Ecto neural progenitor cell (in vitro differentiated cells): ENCODE results near the gene AUTS2.

Experiments used
- DNase-seq: peaks from one replicate; pipeline ENCODE4 v3.0.0-alpha.2; 2018; ENCODE audit warnings: low spot score

The AUTS2 gene

GRCh38 chr7:70470746-70471145, 872.5 kb downstream of the AUTS2 start:
- DNase-seq = no peak

- DNase-seq = no peak
These were observed 874.4 kb downstream of the AUTS2 start for GRCh38 chr7:70472601-70473237.

GRCh38 chr7:70474639-70475234, 876.5 kb downstream of the AUTS2 start:
- DNase-seq = no peak

- no peak for DNase-seq
These were observed 879.0 kb downstream of the AUTS2 start for GRCh38 chr7:70477036-70478010.

GRCh38 chr7:70479153-70480021, 881.1 kb downstream of the AUTS2 start:
- DNase-seq = no peak

- no peak for DNase-seq
These were observed 882.8 kb downstream of the AUTS2 start for GRCh38 chr7:70480927-70481569.

- no peak for DNase-seq
These were observed 883.4 kb downstream of the AUTS2 start for GRCh38 chr7:70481570-70482123.

- no peak for DNase-seq
These were observed 886.0 kb downstream of the AUTS2 start for GRCh38 chr7:70484255-70484654.

GRCh38 chr7:70486977-70487376, 888.7 kb downstream of the AUTS2 start:
- DNase-seq = no peak

GRCh38 chr7:70487428-70487827, 889.2 kb downstream of the AUTS2 start:
- no peak for DNase-seq

GRCh38 chr7:70487886-70488285, 889.6 kb downstream of the AUTS2 start:
- no peak for DNase-seq

- no peak for DNase-seq
These were observed 891.5 kb downstream of the AUTS2 start for GRCh38 chr7:70489813-70490212.

GRCh38 chr7:70492625-70493024, 894.4 kb downstream of the AUTS2 start:
- DNase-seq = no peak

GRCh38 chr7:70494225-70495032, 896.2 kb downstream of the AUTS2 start:
- DNase-seq = no peak

- DNase-seq = no peak
These were observed 896.7 kb downstream of the AUTS2 start for GRCh38 chr7:70495033-70495376.

- no peak for DNase-seq
These were observed 899.5 kb downstream of the AUTS2 start for GRCh38 chr7:70497793-70498192.

- no peak for DNase-seq
These were observed 900.1 kb downstream of the AUTS2 start for GRCh38 chr7:70498232-70498992.

- DNase-seq = no peak
These were observed 902.0 kb downstream of the AUTS2 start for GRCh38 chr7:70500261-70500660.

GRCh38 chr7:70502117-70502863, 904.0 kb downstream of the AUTS2 start:
- DNase-seq = no peak
